Measurements from ENCODE around the gene CYP46A1.

- TF ChIP-seq CTCF (IDR thresholded peaks at IDR 0.05) (no peak), KDM1A (IDR thresholded peaks at IDR 0.05; ENCODE audit: low read depth) (no peak), EP300 (IDR thresholded peaks at IDR 0.05) (no peak), CHD4 (IDR thresholded peaks at IDR 0.05; ENCODE audit: borderline replicate concordance) (no peak), HOXA7 (CRISPR knock-in tag; IDR thresholded peaks at IDR 0.05) (no peak), USF2 (IDR thresholded peaks at IDR 0.05) (no peak), BCL3 (IDR thresholded peaks at IDR 0.05) (no peak), POLR2A (IDR thresholded peaks at IDR 0.05; ENCODE audit: low read length) (no peak), FOXS1 (CRISPR knock-in tag; IDR thresholded peaks at IDR 0.05) (no peak), REST (IDR thresholded peaks at IDR 0.05) (no peak), ZFP36 (IDR thresholded peaks at IDR 0.05; ENCODE audit: borderline replicate concordance, partially characterized antibody) (no peak)
- TF ChIP-seq, protein P1, sequence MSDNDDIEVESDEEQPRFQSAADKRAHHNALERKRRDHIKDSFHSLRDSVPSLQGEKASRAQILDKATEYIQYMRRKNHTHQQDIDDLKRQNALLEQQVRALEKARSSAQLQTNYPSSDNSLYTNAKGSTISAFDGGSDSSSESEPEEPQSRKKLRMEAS (IDR thresholded peaks at IDR 0.05) = no peak
Measured at GRCh38 chr14:99752486-99753121, 68.5 kb downstream of the CYP46A1 start.
